OCI-LY3 (cell line): ENCODE data around the gene CLEC4F.

ENCODE experiments used
- H2AFZ ChIP-seq: fragments of 200-600, 300-600 bp; shearing (Covaris generic); 2 replicates; pipeline ENCODE4 v1.6.0; 2014; ENCODE audit warnings: antibody characterized with exemption, low read depth, low read length
- H3K27ac ChIP-seq: fragments of 200-600, 300-600 bp; sonication (generic); 2 replicates; pipeline ENCODE4 v1.5.1; 2014; ENCODE audit warnings: mild to moderate bottlenecking, low read length, moderate library complexity, mixed read lengths
- H3K27me3 ChIP-seq: fragments of 200-600, 300-600 bp; sonication (generic); 2 replicates; pipeline ENCODE4 v1.6.1; 2014; ENCODE audit warnings: low read depth, low read length, mixed read lengths
- H3K36me3 ChIP-seq: fragments of 200-600, 300-600 bp; sonication (generic); replicated peaks from 2 replicates; pipeline ENCODE3; 2014; ENCODE audit warnings: low read depth, low read length, mixed read lengths
- H3K4me1 ChIP-seq: fragments of 300-600, 200-600 bp; sonication (generic); 2 replicates; pipeline ENCODE4 v1.6.1; 2014; ENCODE audit warnings: low read length, mixed read lengths
- H3K4me2 ChIP-seq: fragments of 200-600, 300-600 bp; sonication (generic); 2 replicates; pipeline ENCODE4 v1.6.1; 2014; ENCODE audit warnings: low read length, mixed read lengths
- H3K4me3 ChIP-seq: fragments of 300-600, 200-600 bp; sonication (generic); 2 replicates; pipeline ENCODE4 v1.5.1; 2014; ENCODE audit warnings: antibody characterized with exemption, mild to moderate bottlenecking, low read length, moderate library complexity
- H3K79me2 ChIP-seq: fragments of 300-600, 200-600 bp; shearing (Covaris generic); 2 replicates; pipeline ENCODE4 v1.6.1; 2014; ENCODE audit warnings: mild to moderate bottlenecking, low read length, mixed read lengths
- H3K9ac ChIP-seq: fragments of 300-600, 200-600 bp; shearing (Covaris generic); 2 replicates; pipeline ENCODE4 v1.6.0; 2014; ENCODE audit warnings: mild to moderate bottlenecking, low read length, moderate library complexity
- H3K9me3 ChIP-seq: fragments of 200-600, 300-600 bp; shearing (Covaris generic); 2 replicates; pipeline ENCODE4 v1.6.1; 2014; ENCODE audit warnings: low read length, mixed read lengths; ENCODE audit not compliant: insufficient read depth
- H4K20me1 ChIP-seq: fragments of 200-600, 300-600 bp; sonication (generic); 2 replicates; pipeline ENCODE4 v1.6.1; 2016; ENCODE audit warnings: low read length, mixed read lengths; ENCODE audit not compliant: insufficient read depth
- EZH2phosphoT487 ChIP-seq: fragments of 200-600 bp; shearing (Covaris generic); IDR thresholded peaks from 2 replicates; pipeline ENCODE4 v1.6.1; 2018; ENCODE audit warnings: antibody characterized with exemption, mixed run types, low read depth
- TF ChIP-seq, protein P1 (sequence below): fragments of 200-600, 300-600 bp; sonication (generic); IDR thresholded peaks from 2 replicates; pipeline ENCODE4 v1.5.1; 2014; ENCODE audit warnings: antibody characterized with exemption, low read length, low read depth

Gene CLEC4F

DNA sequence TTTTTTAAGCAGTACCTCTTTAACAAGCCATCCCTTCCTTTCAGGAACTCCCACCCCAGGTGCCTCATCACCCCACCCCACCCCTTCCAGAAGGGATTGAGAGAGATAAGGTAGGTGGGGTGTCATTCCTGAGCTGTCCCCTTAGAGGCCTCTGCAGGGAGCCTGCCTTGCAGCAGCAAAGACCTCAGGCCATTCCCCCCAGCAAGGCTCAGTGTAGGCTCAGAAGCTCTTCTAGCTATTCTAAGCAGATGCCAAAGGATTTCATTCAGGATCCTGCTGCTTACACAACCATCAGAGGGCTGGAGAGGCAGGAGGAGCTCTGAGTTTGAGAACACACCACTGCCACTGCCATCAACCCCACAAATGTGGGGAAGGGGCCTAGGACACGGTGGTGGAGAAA is 24.1 kb downstream of the CLEC4F start:
- Histone ChIP-seq H3K79me2 (no peaks in the 10 kb centered on the region), H3K36me3 (no peaks in the 10 kb centered on the region), H3K4me2 (no peak overlapping the region), H2AFZ (no peak overlapping the region), H3K27ac (no peak overlapping the region), H3K4me3 (no peak overlapping the region), H3K9me3 (no peaks in the 10 kb centered on the region), H4K20me1 (no peaks in the 10 kb centered on the region), H3K27me3 (no peaks in the 10 kb centered on the region), H3K4me1 (peaks cover 17% of the 10 kb centered on the region), H3K9ac (no peak overlapping the region)
- no peak for TF ChIP-seq EZH2phosphoT487
- TF ChIP-seq, protein P1, sequence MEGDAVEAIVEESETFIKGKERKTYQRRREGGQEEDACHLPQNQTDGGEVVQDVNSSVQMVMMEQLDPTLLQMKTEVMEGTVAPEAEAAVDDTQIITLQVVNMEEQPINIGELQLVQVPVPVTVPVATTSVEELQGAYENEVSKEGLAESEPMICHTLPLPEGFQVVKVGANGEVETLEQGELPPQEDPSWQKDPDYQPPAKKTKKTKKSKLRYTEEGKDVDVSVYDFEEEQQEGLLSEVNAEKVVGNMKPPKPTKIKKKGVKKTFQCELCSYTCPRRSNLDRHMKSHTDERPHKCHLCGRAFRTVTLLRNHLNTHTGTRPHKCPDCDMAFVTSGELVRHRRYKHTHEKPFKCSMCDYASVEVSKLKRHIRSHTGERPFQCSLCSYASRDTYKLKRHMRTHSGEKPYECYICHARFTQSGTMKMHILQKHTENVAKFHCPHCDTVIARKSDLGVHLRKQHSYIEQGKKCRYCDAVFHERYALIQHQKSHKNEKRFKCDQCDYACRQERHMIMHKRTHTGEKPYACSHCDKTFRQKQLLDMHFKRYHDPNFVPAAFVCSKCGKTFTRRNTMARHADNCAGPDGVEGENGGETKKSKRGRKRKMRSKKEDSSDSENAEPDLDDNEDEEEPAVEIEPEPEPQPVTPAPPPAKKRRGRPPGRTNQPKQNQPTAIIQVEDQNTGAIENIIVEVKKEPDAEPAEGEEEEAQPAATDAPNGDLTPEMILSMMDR, result no peak

DNA sequence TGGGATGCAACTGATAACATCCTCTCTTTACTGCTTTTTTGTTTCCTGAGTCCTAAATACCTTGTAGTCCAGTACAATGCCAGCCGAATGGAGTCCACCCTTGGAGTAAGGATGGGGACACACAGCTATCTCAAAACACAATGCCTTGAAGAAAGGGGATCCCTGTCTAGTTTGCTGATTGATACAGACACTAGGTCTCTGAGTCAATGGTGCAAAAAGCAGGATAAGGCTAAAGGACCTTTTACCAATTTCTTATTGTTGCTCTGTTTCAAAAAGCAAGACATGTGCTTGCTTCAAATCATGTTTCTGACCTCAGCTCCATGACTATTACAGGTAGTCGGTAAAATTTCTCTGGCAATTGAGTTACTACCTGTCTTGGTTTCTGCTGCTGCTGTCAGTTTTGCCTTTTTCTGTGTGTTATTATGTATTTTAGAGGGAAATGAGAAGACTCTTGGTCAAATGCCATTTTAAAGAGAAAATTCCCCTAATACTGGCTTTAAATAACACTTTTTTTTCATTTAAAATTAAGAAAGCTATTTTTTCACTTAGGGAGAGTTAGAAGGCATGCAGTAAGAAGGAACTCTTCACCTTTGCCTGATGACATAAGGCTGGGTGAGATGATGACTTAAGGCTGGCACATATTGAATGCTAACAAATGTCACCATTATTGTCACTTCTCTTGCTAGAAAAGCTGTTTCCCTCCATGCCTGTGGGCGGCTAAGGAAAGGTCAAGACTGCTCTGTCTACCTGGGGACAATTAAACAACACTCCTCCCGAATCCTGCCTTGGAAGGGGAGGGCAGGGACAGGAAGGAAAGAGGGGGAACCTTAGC is 25.0 kb downstream of the CLEC4F start:
- no peaks in the 10 kb centered on the region for H3K27me3 ChIP-seq
- H3K4me1 ChIP-seq, result peaks cover 20% of the 10 kb centered on the region

DNA sequence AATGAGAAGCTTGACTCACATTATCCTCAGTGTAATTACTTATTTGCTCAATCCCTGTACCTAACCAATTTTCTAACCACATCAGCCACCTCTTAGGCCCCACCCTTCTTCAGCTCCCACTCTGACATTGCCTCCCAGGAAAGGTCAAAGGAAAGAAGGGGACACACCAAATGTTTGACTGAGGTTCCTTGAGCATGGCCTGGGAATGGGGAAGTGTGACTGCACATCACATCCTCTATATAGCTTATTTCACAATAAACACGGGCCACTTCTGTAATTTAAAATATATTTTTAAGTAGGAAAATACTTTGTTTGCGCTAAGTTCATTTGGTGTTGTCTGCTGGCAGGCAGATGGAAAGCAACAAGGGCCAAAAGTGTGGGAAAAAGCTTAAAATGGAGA is 26.9 kb downstream of the CLEC4F start:
- Histone ChIP-seq H3K27me3 (no peaks in the 10 kb centered on the region; the same call in 1 of the 2 replicates), H3K4me3 (no peak overlapping the region), H3K9ac (no peak overlapping the region), H3K27ac (no peak overlapping the region), H3K4me2 (no peak overlapping the region), H3K36me3 (no peaks in the 10 kb centered on the region), H3K4me1 (peaks cover 20% of the 10 kb centered on the region), H3K79me2 (no peaks in the 10 kb centered on the region), H4K20me1 (no peaks in the 10 kb centered on the region), H3K9me3 (no peaks in the 10 kb centered on the region), H2AFZ (no peak overlapping the region)
- no peak for TF ChIP-seq EZH2phosphoT487
- TF ChIP-seq, protein P1, result no peak

More for the DNA sequence above, 25.0 kb downstream of the CLEC4F start:
- no peaks in the 10 kb centered on the region for H3K36me3 ChIP-seq
- H3K27ac ChIP-seq, result no peak overlapping the region
- H3K79me2 ChIP-seq, result no peaks in the 10 kb centered on the region
- H3K4me3 ChIP-seq, result no peak overlapping the region
- no peaks in the 10 kb centered on the region for H4K20me1 ChIP-seq
- H3K4me2 ChIP-seq, result no peak overlapping the region
- no peaks in the 10 kb centered on the region for H3K9me3 ChIP-seq
- H2AFZ ChIP-seq, result no peak overlapping the region
- no peak overlapping the region for H3K9ac ChIP-seq
- no peak for TF ChIP-seq EZH2phosphoT487
- TF ChIP-seq, protein P1, result no peak

DNA sequence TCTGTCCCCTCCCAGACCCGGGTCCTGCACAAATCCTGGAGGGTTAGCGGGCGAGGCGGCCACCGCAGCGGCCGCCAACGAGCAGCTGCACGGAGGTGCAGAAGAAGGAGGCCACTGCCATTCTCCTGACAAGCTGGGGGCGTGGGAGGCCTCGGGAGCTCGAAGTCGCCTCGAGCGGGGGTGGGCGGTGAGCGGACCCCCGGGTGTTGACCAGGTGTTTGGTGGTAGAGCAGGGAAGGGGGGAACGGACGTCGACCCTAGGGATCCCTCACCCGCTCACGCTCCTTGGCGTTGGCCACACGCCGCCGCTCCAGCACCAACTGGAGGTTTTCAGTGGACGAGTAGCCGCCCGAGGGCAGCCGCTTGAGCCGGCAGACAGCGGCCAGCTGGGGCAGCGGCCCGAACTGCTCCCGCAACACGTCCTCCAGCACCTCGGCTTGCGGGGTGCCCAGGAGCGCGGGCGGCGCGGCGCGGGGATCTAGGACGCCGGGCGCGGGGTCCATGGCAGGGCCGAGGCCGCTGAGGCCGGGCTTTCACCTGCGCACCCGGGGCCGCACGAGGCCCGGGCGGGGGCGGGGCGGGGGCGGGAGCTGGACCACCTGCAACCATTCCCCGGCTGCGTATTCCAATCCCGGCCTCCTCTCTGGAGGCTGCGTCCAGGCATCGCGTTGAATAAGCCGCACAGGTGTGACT is 30.1 kb downstream of the CLEC4F start, which contains the start of gene FIGLA:
Gene FIGLA (minus strand): TSS at position 508 of the 693 bp plus-strand sequence. CDS start 5 bp downstream, at position 503.
- Histone ChIP-seq H3K27me3 (peaks cover 11% of the 10 kb centered on the region), H2AFZ (no peak within 1 kb of the TSS), H3K4me3 (no peak within 1 kb of the TSS), H3K4me2 (peak within 1 kb of the TSS; percentile 52), H3K9ac (no peak within 1 kb of the TSS), H3K9me3 (no peaks in the 10 kb centered on the region), H3K79me2 (no peaks in the 10 kb centered on the region), H3K36me3 (no peaks in the 10 kb centered on the region), H4K20me1 (no peaks in the 10 kb centered on the region), H3K27ac (no peak within 1 kb of the TSS), H3K4me1 (peaks cover 11% of the 10 kb centered on the region)
- no peak for TF ChIP-seq EZH2phosphoT487
- TF ChIP-seq, protein P1, result no peak
